H1 (cell line): ENCODE measurements around the gene BTBD1. TPM values are rescaled to one million over a fixed set of nuclear protein-coding genes. Genes with fewer than 3 reads are reported as not detected.

ENCODE experiments used
- CTCF ChIA-PET: fragments of 300-600 bp; sonication (Branson Sonifier 250); formaldehyde crosslinking; loops from one replicate; lab custom pipeline; 2021; ENCODE audit not compliant: partially characterized antibody; lab: Charles Lee
- POLR2A ChIA-PET: fragments of 300-600 bp; sonication (Branson Sonifier 250); formaldehyde crosslinking; loops from one replicate; lab custom pipeline; 2021; ENCODE audit warnings: inconsistent platforms; ENCODE audit not compliant: partially characterized antibody; lab: Charles Lee
- DNase-seq, 2 experiments: peaks; one replicate each; pipeline versions ENCODE4 v3.0.0 to v3.0.0-alpha.2; 2010 to 2022; ENCODE audit warnings: low spot score in 2 of 2, low read depth in 1 of 2, mixed read lengths in 1 of 2
- FAIRE-seq: peaks from 2 replicates; lab custom pipeline; 2011; peaks lifted over from hg19 to GRCh38; lab: Jason Lieb, UNC
- H2AFZ ChIP-seq: 2 replicates; pipeline ENCODE4 v1.8.1; 2012; ENCODE audit warnings: low read length, inconsistent platforms
- H2AK5ac ChIP-seq: 2 replicates; pipeline ENCODE4 v1.6.1; 2013; ENCODE audit warnings: low read depth, low read length
- H2BK120ac ChIP-seq: replicated peaks from 2 replicates; pipeline ENCODE3; 2013; ENCODE audit warnings: low read depth, low read length, inconsistent platforms
- H2BK12ac ChIP-seq: 2 replicates; pipeline ENCODE4 v1.6.1; 2013; ENCODE audit warnings: low read depth, low read length
- H2BK15ac ChIP-seq: 2 replicates; pipeline ENCODE4 v1.6.1; 2013; ENCODE audit warnings: low read length
- H2BK20ac ChIP-seq: 2 replicates; pipeline ENCODE4 v1.6.1; 2013; ENCODE audit warnings: low read length
- H2BK5ac ChIP-seq: 2 replicates; pipeline ENCODE4 v1.6.1; 2013; ENCODE audit warnings: low read depth, low read length
- H3K14ac ChIP-seq: 2 replicates; pipeline ENCODE4 v1.6.1; 2013; ENCODE audit warnings: inconsistent platforms; ENCODE audit not compliant: insufficient read length
- H3K18ac ChIP-seq: 2 replicates; pipeline ENCODE4 v1.6.1; 2013; ENCODE audit warnings: low read length; ENCODE audit errors: extremely low read depth
- H3K23ac ChIP-seq: 2 replicates; pipeline ENCODE4 v1.6.1; 2013; ENCODE audit warnings: inconsistent platforms; ENCODE audit not compliant: insufficient read length
- H3K23me2 ChIP-seq: 2 replicates; pipeline ENCODE4 v1.6.1; 2013; ENCODE audit warnings: low read depth, low read length
- H3K27ac ChIP-seq: 2 replicates; pipeline ENCODE4 v1.6.1; 2011; ENCODE audit warnings: low read depth, low read length, inconsistent platforms
- H3K27me3 ChIP-seq, 4 experiments: replicated peaks in 1 of 4; 1 replicate in 1 of 4; 2 replicates in 3 of 4; pipeline versions ENCODE4 v1.6.1 to v1.8.1; 2011 to 2013; ENCODE audit warnings: low read length in 3 of 4, mild to moderate bottlenecking in 3 of 4, inconsistent platforms in 2 of 4, mixed read lengths in 2 of 4, moderate library complexity in 1 of 4; ENCODE audit not compliant: control insufficient read depth in 3 of 4, insufficient read depth in 3 of 4; ENCODE audit errors: extremely low read depth in 1 of 4
- H3K36me3 ChIP-seq, 4 experiments: 2 replicates each; pipeline versions ENCODE4 v1.6.1 to v1.8.1; 2011 to 2013; ENCODE audit warnings: mild to moderate bottlenecking in 4 of 4, low read length in 3 of 4, moderate library complexity in 2 of 4, control low read depth in 1 of 4, inconsistent platforms in 1 of 4; ENCODE audit not compliant: insufficient read depth in 4 of 4, control insufficient read depth in 2 of 4
- H3K4ac ChIP-seq: replicated peaks from 2 replicates; pipeline ENCODE3; 2013; ENCODE audit warnings: low read length, low read depth, mixed read lengths, inconsistent platforms; ENCODE audit not compliant: insufficient read length
- H3K4me1 ChIP-seq, 4 experiments: replicated peaks in 1 of 4; 1 replicate in 1 of 4; 2 replicates in 3 of 4; pipeline versions ENCODE4 v1.6.1 to v1.8.1; 2011 to 2013; ENCODE audit warnings: low read length in 3 of 4, inconsistent platforms in 2 of 4, mixed read lengths in 1 of 4; ENCODE audit not compliant: insufficient read depth in 4 of 4, control insufficient read depth in 3 of 4
- H3K4me2 ChIP-seq, 2 experiments: 2 replicates each; pipeline versions ENCODE4 v1.6.1 to v1.8.1; 2011 to 2013; ENCODE audit warnings: low read depth in 2 of 2, low read length in 2 of 2, control low read depth in 1 of 2, inconsistent platforms in 1 of 2, mild to moderate bottlenecking in 1 of 2; ENCODE audit not compliant: insufficient read depth in 1 of 2
- H3K4me3 ChIP-seq, 4 experiments: fragments of 200-600, 300-600 bp in 1 of 4; sonication (generic), shearing (Covaris generic), sonication (Bioruptor Twin) in 1 of 4; 2 replicates each; pipeline versions ENCODE4 v1.5.1 to v1.8.1; 2011 to 2016; ENCODE audit warnings: low read length in 4 of 4, low read depth in 3 of 4, control low read depth in 2 of 4, inconsistent platforms in 2 of 4, mild to moderate bottlenecking in 2 of 4, mixed read lengths in 1 of 4, moderate library complexity in 1 of 4; ENCODE audit not compliant: insufficient read depth in 2 of 4; ENCODE audit errors: extremely low read depth in 1 of 4
- H3K56ac ChIP-seq: replicated peaks from 2 replicates; pipeline ENCODE3; 2013; ENCODE audit warnings: low read depth, mild to moderate bottlenecking, mixed read lengths, low read length, inconsistent platforms; ENCODE audit not compliant: insufficient read length
- H3K79me1 ChIP-seq: 2 replicates; pipeline ENCODE4 v1.6.1; 2013; ENCODE audit warnings: low read depth, low read length, control low read depth
- H3K79me2 ChIP-seq, 2 experiments: 2 replicates each; pipeline versions ENCODE4 v1.6.1 to v1.8.1; 2012 to 2013; ENCODE audit warnings: low read length in 2 of 2, mild to moderate bottlenecking in 2 of 2, inconsistent platforms in 1 of 2; ENCODE audit not compliant: insufficient read depth in 2 of 2, control insufficient read depth in 1 of 2
- H3K9ac ChIP-seq, 4 experiments: replicated peaks in 1 of 4; 1 replicate in 1 of 4; 2 replicates in 3 of 4; pipeline versions ENCODE4 v1.6.1 to v1.8.1; 2011 to 2013; ENCODE audit warnings: low read depth in 3 of 4, low read length in 3 of 4, control low read depth in 2 of 4, mild to moderate bottlenecking in 2 of 4, moderate library complexity in 2 of 4, inconsistent platforms in 1 of 4; ENCODE audit errors: extremely low read depth in 1 of 4
- H3K9me3 ChIP-seq, 2 experiments: 2 replicates each; pipeline versions ENCODE4 v1.6.1 to v1.8.1; 2012 to 2013; ENCODE audit warnings: mild to moderate bottlenecking in 2 of 2, moderate library complexity in 2 of 2, control low read depth in 1 of 2, inconsistent platforms in 1 of 2, low read depth in 1 of 2, low read length in 1 of 2, mixed read lengths in 1 of 2; ENCODE audit not compliant: insufficient read depth in 2 of 2
- H4K20me1 ChIP-seq, 2 experiments: replicated peaks in 1 of 2; 2 replicates each; pipeline versions ENCODE3 to v1.8.1; 2011 to 2013; ENCODE audit warnings: inconsistent platforms in 2 of 2, low read length in 2 of 2, mild to moderate bottlenecking in 1 of 2; ENCODE audit not compliant: insufficient read depth in 2 of 2, control insufficient read depth in 1 of 2
- H4K5ac ChIP-seq: 2 replicates; pipeline ENCODE4 v1.6.1; 2013; ENCODE audit warnings: low read length, low read depth, mixed read lengths, inconsistent platforms; ENCODE audit not compliant: insufficient read length
- H4K8ac ChIP-seq: 2 replicates; pipeline ENCODE4 v1.8.0; 2013; ENCODE audit warnings: mild to moderate bottlenecking, moderate library complexity, low read length, inconsistent platforms; ENCODE audit not compliant: insufficient read depth; ENCODE audit errors: extremely low read depth
- H4K91ac ChIP-seq: replicated peaks from 2 replicates; pipeline ENCODE3; 2013; ENCODE audit warnings: low read length, mixed read lengths, inconsistent platforms; ENCODE audit not compliant: insufficient read length
- BACH1 ChIP-seq: IDR thresholded peaks from 2 replicates; pipeline ENCODE4 v1.6.1; 2012; ENCODE audit warnings: low read length, improper control_type of control experiment
- CTCF ChIP-seq, 3 experiments: IDR thresholded peaks; 1 replicate in 2 of 3; 2 replicates in 1 of 3; pipeline versions ENCODE4 v1.5.1 to v1.6.1; 2011; ENCODE audit warnings: low read length in 3 of 3, mild to moderate bottlenecking in 3 of 3, inconsistent platforms in 2 of 3, low read depth in 1 of 3, moderate library complexity in 1 of 3; ENCODE audit not compliant: insufficient read depth in 1 of 3; ENCODE audit errors: control extremely low read depth in 1 of 3
- HDAC2 ChIP-seq, 2 experiments: fragments of 300-600 bp in 1 of 2; sonication (generic) in 1 of 2; IDR thresholded peaks; 2 replicates each; pipeline ENCODE4 v1.6.1; 2011 to 2012; ENCODE audit warnings: low read depth in 2 of 2, low read length in 2 of 2, mild to moderate bottlenecking in 2 of 2, moderate library complexity in 2 of 2, borderline replicate concordance in 1 of 2, inconsistent platforms in 1 of 2
- MAX ChIP-seq: IDR thresholded peaks from 2 replicates; pipeline ENCODE4 v1.6.1; 2012; ENCODE audit warnings: inconsistent platforms
- NANOG ChIP-seq: IDR thresholded peaks from 2 replicates; pipeline ENCODE4 v1.6.1; 2011; ENCODE audit warnings: low read length, low read depth, mild to moderate bottlenecking, inconsistent platforms; ENCODE audit not compliant: insufficient read depth, poor library complexity, severe bottlenecking
- RNF2 ChIP-seq: fragments of 200-900, 300-1000 bp; sonication (generic); IDR thresholded peaks from 2 replicates; pipeline ENCODE4 v1.7.1; 2016; ENCODE audit warnings: borderline replicate concordance, low read depth, mild to moderate bottlenecking, antibody characterized with exemption, low read length; ENCODE audit not compliant: poor library complexity, severe bottlenecking; ENCODE audit errors: missing control alignments
- SP4 ChIP-seq: IDR thresholded peaks from 2 replicates; pipeline ENCODE4 v1.6.1; 2012; ENCODE audit warnings: low read length, inconsistent platforms
- SRF ChIP-seq: IDR thresholded peaks from 2 replicates; pipeline ENCODE4 v1.6.1; 2011; ENCODE audit warnings: mild to moderate bottlenecking, low read depth, low read length, moderate library complexity
- SUZ12 ChIP-seq: fragments of 200-600 bp; sonication (generic); IDR thresholded peaks from 2 replicates; pipeline ENCODE4 v1.6.1; 2012; ENCODE audit warnings: mild to moderate bottlenecking, inconsistent platforms, low read length, moderate library complexity, mixed read lengths
- TAF1 ChIP-seq: IDR thresholded peaks from 2 replicates; pipeline ENCODE4 v1.6.1; 2011; ENCODE audit warnings: mild to moderate bottlenecking, low read depth, low read length
- TAF7 ChIP-seq: optimal IDR thresholded peaks from 2 replicates; pipeline ENCODE3; 2011; ENCODE audit warnings: low read depth, mild to moderate bottlenecking, inconsistent platforms, low read length, moderate library complexity, borderline replicate concordance
- WGBS, 2 experiments: shearing (Covaris generic) in 1 of 2; methylation state at CpG; one replicate each; pipeline versions ENCODE4 v1.1.6 to v1.1.7; 2013 to 2015; ENCODE audit warnings: low lambda C conversion rate in 2 of 2, mixed read lengths in 2 of 2, inconsistent platforms in 1 of 2, low coverage in 1 of 2, missing lambda C conversion rate in 1 of 2; ENCODE audit not compliant: insufficient replicate concordance in 2 of 2, insufficient coverage in 1 of 2, insufficient read length in 1 of 2; ENCODE audit errors: extremely low coverage in 1 of 2, missing lambda C conversion rate in 1 of 2; 5-methylcytosine and 5-hydroxymethylcytosine counted together
- polyA plus RNA-seq, 7 experiments: library from polyadenylated mRNA; depleted of rRNA in 3 of 7; stranded (reverse) in 5 of 7; unstranded in 2 of 7; fragments of >200 nt in 5 of 7; fragments of 200-250 nt in 2 of 7; gene quantifications; 1 replicate in 5 of 7; 2 replicates in 1 of 7; 4 replicates in 1 of 7; pipeline versions ENCODE4 v1.2.1 to v1.2.3, GENCODE V29; 2011 to 2013; ENCODE audit warnings: missing spikeins in 2 of 7, mixed read lengths in 2 of 7
- total RNA-seq: library from RNA; stranded (reverse); fragmentation: NEBNext Ultra II Directional; extraction: Animal tissue kit (Norgen Biotek cat#: 25700); gene quantifications from 2 replicates; pipeline ENCODE4 v1.2.1, GENCODE V29; 2021

The BTBD1 gene
- total and polyA plus RNA-seq, 2 of the 8 experiments (the other 6 are each of a cell fraction or from before 2014, with no cell fraction given) = 18.6 to 39.5 TPM

- WGBS, 2 experiments = 89% methylated on average over 4 of the region's 4 CpGs; no CpG with 5 or more reads in 1 of the 2 experiments
- no peak overlapping the region for H3K56ac ChIP-seq
- H4K20me1 ChIP-seq = peaks cover 0 to 3% of the 10 kb centered on the region in 2 experiments
- H3K4me3 ChIP-seq = no peak overlapping the region
- ChIA-PET CTCF (no interaction called here), POLR2A (no interaction called here)
- H3K14ac ChIP-seq = no peak overlapping the region
- peaks cover 0 to 9% (median 4%) of the 10 kb centered on the region in 4 experiments; a peak in 3 of 7 replicates for H3K4me1 ChIP-seq
- no peak overlapping the region for H3K4me2 ChIP-seq
- H2BK20ac ChIP-seq = no peak overlapping the region
- no peaks in the 10 kb centered on the region for H3K79me1 ChIP-seq
- H2AK5ac ChIP-seq = no peak overlapping the region; the same call in 1 of the 2 replicates
- no peak overlapping the region for H4K91ac ChIP-seq
- DNase-seq = no peak
- H3K79me2 ChIP-seq = no peaks in the 10 kb centered on the region
- H2BK15ac ChIP-seq = no peak overlapping the region
- no peak for FAIRE-seq
- H3K18ac ChIP-seq = no peak overlapping the region
- H3K4ac ChIP-seq = no peak overlapping the region
- H2AFZ ChIP-seq = no peak overlapping the region
- H2BK12ac ChIP-seq = no peak overlapping the region
- H3K27ac ChIP-seq = no peak overlapping the region
- H2BK120ac ChIP-seq = no peak overlapping the region
- H3K9me3 ChIP-seq = no peaks in the 10 kb centered on the region
- no peak overlapping the region for H3K9ac ChIP-seq
- peaks cover 7% of the 10 kb centered on the region; the same call in 1 of the 2 replicates for H3K23me2 ChIP-seq
- H4K5ac ChIP-seq = no peak overlapping the region
- H3K36me3 ChIP-seq = no peaks in the 10 kb centered on the region
- H2BK5ac ChIP-seq = no peak overlapping the region
- H3K23ac ChIP-seq = no peak overlapping the region
- peaks cover 0 to 30% (median 25%) of the 10 kb centered on the region in 4 experiments; a peak in 6 of 7 replicates for H3K27me3 ChIP-seq
- H4K8ac ChIP-seq = no peak overlapping the region
- TF ChIP-seq SRF = no peak
- TF ChIP-seq RNF2 = no peak
- TF ChIP-seq TAF7 = no peak
- TF ChIP-seq SP4 = no peak
- no peak for TF ChIP-seq MAX
- no peak for TF ChIP-seq CTCF (IDR thresholded peaks at IDR 0.05; ENCODE audit: control extremely low read depth in 1 of 3, insufficient read depth in 1 of 3, low read depth in 1 of 3, low read length in 3 of 3)
- no peak for TF ChIP-seq NANOG
- TF ChIP-seq SUZ12 = no peak
- TF ChIP-seq TAF1 = no peak
- TF ChIP-seq BACH1 = no peak
- no peak for TF ChIP-seq HDAC2 (IDR thresholded peaks at IDR 0.05; ENCODE audit: borderline replicate concordance in 1 of 2, low read depth in 2 of 2, low read length in 2 of 2)
Measured at GRCh38 chr15:83104141-83104540, 37.1 kb upstream of the BTBD1 start.
